MM.1S (cell line): ENCODE data around the gene GTF2F2.

ENCODE experiments used
- DNase-seq: peaks from one replicate; pipeline ENCODE4 v3.0.0-alpha.2; 2015
- H2AFZ ChIP-seq: fragments of 300-600 bp; sonication (generic); 2 replicates; pipeline ENCODE4 v1.6.0; 2016; ENCODE audit warnings: antibody characterized with exemption, low read length
- H3F3A ChIP-seq: fragments of 300-600 bp; sonication (generic); 2 replicates; pipeline ENCODE4 v1.6.1; 2016; ENCODE audit warnings: mild to moderate bottlenecking, antibody characterized with exemption, low read length, moderate library complexity, mixed read lengths; ENCODE audit not compliant: insufficient read depth
- H3K27ac ChIP-seq: fragments of 300-600 bp; sonication (generic); 2 replicates; pipeline ENCODE4 v1.5.1; 2016; ENCODE audit warnings: mild to moderate bottlenecking, low read length
- H3K27me3 ChIP-seq: fragments of 300-600 bp; sonication (generic); replicated peaks from 2 replicates; pipeline ENCODE4 v1.6.0; 2016; ENCODE audit warnings: low read length; ENCODE audit not compliant: insufficient read depth
- H3K36me3 ChIP-seq: fragments of 300-600 bp; sonication (generic); replicated peaks from 2 replicates; pipeline ENCODE4 v1.6.1; 2016; ENCODE audit warnings: mild to moderate bottlenecking, low read length, mixed read lengths; ENCODE audit not compliant: insufficient read depth
- H3K4me1 ChIP-seq: fragments of 300-600 bp; sonication (generic); 2 replicates; pipeline ENCODE4 v1.6.1; 2016; ENCODE audit warnings: low read length, mixed read lengths
- H3K4me2 ChIP-seq: fragments of 300-600 bp; sonication (generic); 2 replicates; pipeline ENCODE4 v1.6.0; 2016; ENCODE audit warnings: low read depth, low read length
- H3K4me3 ChIP-seq: fragments of 300-600 bp; sonication (generic); 2 replicates; pipeline ENCODE4 v1.5.1; 2016; ENCODE audit warnings: low read length, mixed read lengths
- H3K79me2 ChIP-seq: fragments of 300-600 bp; sonication (generic); 2 replicates; pipeline ENCODE4 v1.6.1; 2016; ENCODE audit warnings: mixed run types, low read length, mixed read lengths
- H3K9ac ChIP-seq: fragments of 300-600 bp; sonication (generic); 2 replicates; pipeline ENCODE4 v1.6.1; 2016; ENCODE audit warnings: low read length, mixed read lengths
- H3K9me2 ChIP-seq: fragments of 300-600 bp; sonication (generic); replicated peaks from 2 replicates; pipeline ENCODE4 v1.6.1; 2016; ENCODE audit warnings: mild to moderate bottlenecking, low read length, mixed read lengths; ENCODE audit not compliant: insufficient read depth
- H3K9me3 ChIP-seq: fragments of 300-600 bp; sonication (generic); replicated peaks from 2 replicates; pipeline ENCODE4 v1.6.1; 2016; ENCODE audit warnings: mild to moderate bottlenecking, low read length, mixed read lengths; ENCODE audit not compliant: insufficient read depth
- H4K20me1 ChIP-seq: fragments of 300-600 bp; sonication (generic); 2 replicates; pipeline ENCODE4 v1.6.1; 2016; ENCODE audit warnings: mild to moderate bottlenecking, low read length, moderate library complexity, mixed read lengths; ENCODE audit not compliant: insufficient read depth
- CTCF ChIP-seq: fragments of 300-600 bp; sonication (generic); IDR thresholded peaks from 2 replicates; pipeline ENCODE4 v1.5.1; 2016; ENCODE audit warnings: antibody characterized with exemption, low read length, mixed read lengths
- EZH2 ChIP-seq: fragments of 300-600 bp; sonication (generic); optimal IDR thresholded peaks from 2 replicates; pipeline ENCODE3; 2017; ENCODE audit warnings: low read depth, mild to moderate bottlenecking, antibody characterized with exemption, low read length, mixed read lengths
- EZH2phosphoT487 ChIP-seq: fragments of 300-600 bp; sonication (generic); IDR thresholded peaks from 2 replicates; pipeline ENCODE4 v1.6.1; 2018; ENCODE audit warnings: antibody characterized with exemption, low read length

GTF2F2 gene

GRCh38 chr13:45136741-45137504 is 16.6 kb downstream of the GTF2F2 start:
- H3K27me3 ChIP-seq = no peaks in the 10 kb centered on the region
- H3K36me3 ChIP-seq = no peaks in the 10 kb centered on the region
- H2AFZ ChIP-seq = no peak overlapping the region
- no peak for DNase-seq
- no peaks in the 10 kb centered on the region for H3F3A ChIP-seq
- H3K9me2 ChIP-seq = no peaks in the 10 kb centered on the region
- H3K4me3 ChIP-seq = no peak overlapping the region
- no peaks in the 10 kb centered on the region for H4K20me1 ChIP-seq
- no peak overlapping the region for H3K9ac ChIP-seq
- peaks cover 51% of the 10 kb centered on the region for H3K79me2 ChIP-seq
- no peak overlapping the region for H3K4me2 ChIP-seq
- TF ChIP-seq CTCF = no peak
- TF ChIP-seq EZH2phosphoT487 = no peak
- no peak for TF ChIP-seq EZH2
- H3K4me1 ChIP-seq = no peaks in the 10 kb centered on the region
- H3K9me3 ChIP-seq = no peaks in the 10 kb centered on the region
- H3K27ac ChIP-seq = no peak overlapping the region

- no peaks in the 10 kb centered on the region for H3K9me3 ChIP-seq
- DNase-seq = no peak
- no peaks in the 10 kb centered on the region for H3F3A ChIP-seq
- H3K4me3 ChIP-seq = no peak overlapping the region
- H3K79me2 ChIP-seq = peaks cover 47% of the 10 kb centered on the region
- H3K9ac ChIP-seq = no peak overlapping the region
- no peaks in the 10 kb centered on the region for H3K4me1 ChIP-seq
- H3K9me2 ChIP-seq = no peaks in the 10 kb centered on the region
- no peaks in the 10 kb centered on the region for H3K36me3 ChIP-seq
- TF ChIP-seq EZH2phosphoT487 (no peak), EZH2 (no peak), CTCF (no peak)
- H2AFZ ChIP-seq = no peak overlapping the region
- H4K20me1 ChIP-seq = no peaks in the 10 kb centered on the region
- no peaks in the 10 kb centered on the region for H3K27me3 ChIP-seq
- H3K4me2 ChIP-seq = no peak overlapping the region
- H3K27ac ChIP-seq = no peak overlapping the region
Observed at GRCh38 chr13:45137526-45137925, 17.2 kb downstream of the GTF2F2 start.

- Histone ChIP-seq H3K4me2 (no peak overlapping the region), H3K9me3 (no peaks in the 10 kb centered on the region), H3K79me2 (peaks cover 46% of the 10 kb centered on the region), H3K9ac (no peak overlapping the region), H4K20me1 (no peaks in the 10 kb centered on the region), H3K27me3 (no peaks in the 10 kb centered on the region), H3K27ac (no peak overlapping the region), H3K4me3 (no peak overlapping the region), H3K4me1 (no peaks in the 10 kb centered on the region), H3K36me3 (no peaks in the 10 kb centered on the region), H3F3A (no peaks in the 10 kb centered on the region), H2AFZ (no peak overlapping the region), H3K9me2 (no peaks in the 10 kb centered on the region)
- DNase-seq = no peak
- TF ChIP-seq EZH2 (no peak), CTCF (no peak), EZH2phosphoT487 (no peak)
Observed at GRCh38 chr13:45138282-45138681, 18.0 kb downstream of the GTF2F2 start.
